ENCODE data around the gene ZBTB40.

The ZBTB40 gene

DNA sequence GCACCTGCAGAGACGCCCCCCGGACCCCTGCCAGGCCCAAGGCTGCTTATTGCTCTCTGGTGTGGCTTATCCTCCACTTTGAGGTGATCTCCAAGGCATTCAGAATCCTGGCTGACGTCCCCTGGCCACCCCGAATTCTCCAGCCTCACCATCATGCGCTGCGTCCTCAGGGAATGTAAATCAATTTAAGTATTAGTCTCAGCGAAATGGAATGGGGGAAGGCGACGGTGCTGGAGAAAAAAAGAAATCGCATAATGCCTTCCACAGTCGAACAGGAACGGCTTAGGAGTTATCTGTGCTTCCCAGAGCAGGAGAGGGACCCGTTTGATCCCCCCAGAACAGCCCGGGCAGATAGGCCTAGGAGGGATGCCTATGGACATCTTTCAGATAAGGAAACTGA, 114.5 kb downstream of the ZBTB40 start:
- no peak for DNase-seq

DNA sequence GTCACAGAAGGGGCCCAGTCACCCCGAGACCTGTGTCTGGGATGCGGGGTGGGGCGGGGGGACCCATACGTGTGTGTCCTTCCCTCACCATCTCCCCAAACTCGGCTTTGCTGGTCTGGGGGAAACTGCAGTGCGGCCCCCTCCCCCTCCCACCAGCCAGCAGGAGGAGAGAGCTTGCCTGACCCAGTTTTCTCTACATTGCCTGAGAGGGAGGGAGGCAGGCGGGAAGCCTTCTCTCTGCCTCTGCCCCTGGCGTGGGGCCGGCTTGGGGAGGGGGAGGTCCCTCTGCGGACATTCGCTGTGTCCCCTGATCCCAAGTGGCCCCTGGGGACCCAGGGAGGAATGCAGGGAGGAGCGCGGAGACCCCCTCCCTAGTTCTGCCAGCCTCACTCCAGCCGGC, 115.5 kb downstream of the ZBTB40 start:
- DNase-seq = no peak

DNA sequence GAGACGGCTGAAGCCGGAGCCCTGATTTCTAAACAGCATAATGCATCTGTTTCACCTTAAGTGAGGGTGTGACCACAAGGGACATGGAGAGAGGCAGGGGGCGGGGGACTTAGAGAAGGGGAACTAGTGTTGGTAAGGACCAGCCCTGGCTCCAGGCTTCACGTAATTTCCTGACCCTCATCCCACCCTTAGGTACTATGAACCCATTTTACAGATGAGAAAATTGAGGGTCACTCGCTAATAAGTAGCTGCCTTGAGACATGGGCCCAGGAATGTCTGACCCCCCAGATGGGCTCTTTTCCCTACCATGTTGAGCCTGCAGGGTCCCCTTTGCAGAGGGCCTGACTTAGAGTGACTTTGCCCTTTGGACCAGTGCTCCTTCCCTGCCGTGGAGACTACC, 116.3 kb downstream of the ZBTB40 start:
- no peak for DNase-seq

DNA sequence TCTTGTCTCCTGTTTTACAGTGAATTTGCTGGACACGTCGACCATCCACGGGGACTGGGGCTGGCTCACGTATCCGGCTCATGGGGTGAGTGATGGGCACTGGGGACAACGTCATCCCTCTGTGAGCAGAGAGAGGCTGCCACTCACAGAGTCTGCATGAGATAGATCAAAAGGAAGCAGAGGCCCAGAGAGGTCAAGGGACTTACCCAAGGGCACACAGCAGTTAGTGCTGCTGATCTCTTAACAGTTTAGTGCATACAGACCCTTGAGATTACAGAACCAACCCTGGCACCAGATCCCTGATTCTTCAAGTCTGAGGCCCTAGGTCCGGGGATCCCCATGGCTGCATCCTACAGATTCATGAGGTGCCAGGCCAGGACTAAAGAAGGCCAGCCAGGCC, 117.6 kb downstream of the ZBTB40 start:
- no peak for DNase-seq

DNA sequence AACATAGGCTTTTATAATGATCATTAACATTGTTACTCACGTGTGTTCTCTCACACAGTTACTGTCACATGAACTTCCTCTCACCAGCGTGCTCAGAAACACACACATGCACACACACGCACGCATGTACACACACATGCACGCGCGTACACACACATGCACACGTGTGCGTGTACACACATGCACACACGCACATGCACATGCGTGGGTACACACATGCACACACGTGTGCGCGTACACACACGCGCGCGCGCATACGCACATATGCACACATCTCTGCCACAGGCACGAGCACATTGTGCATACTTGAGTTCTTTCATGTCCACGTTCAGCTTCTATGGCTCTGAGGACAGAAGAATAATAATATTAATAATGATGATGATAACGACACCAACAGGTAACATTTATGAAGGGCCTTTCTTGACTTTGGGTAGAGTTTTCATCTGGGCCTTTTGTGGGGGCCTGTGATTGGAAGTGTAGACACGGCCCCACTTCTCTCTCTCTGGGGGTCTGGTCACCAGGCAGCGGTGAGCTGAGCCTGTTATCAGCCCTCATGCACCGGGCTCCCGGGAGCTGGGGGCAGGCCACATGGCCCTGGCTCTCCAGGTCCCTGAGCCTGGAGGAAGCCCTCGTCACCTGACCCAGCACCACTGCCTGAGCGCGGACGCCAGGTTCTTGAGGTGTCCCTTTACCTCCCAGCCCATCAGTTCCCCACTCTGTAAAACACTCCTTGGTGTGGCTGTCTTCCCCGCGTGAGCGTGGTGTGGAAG, 118.7 kb downstream of the ZBTB40 start:
- no peak for DNase-seq

DNA sequence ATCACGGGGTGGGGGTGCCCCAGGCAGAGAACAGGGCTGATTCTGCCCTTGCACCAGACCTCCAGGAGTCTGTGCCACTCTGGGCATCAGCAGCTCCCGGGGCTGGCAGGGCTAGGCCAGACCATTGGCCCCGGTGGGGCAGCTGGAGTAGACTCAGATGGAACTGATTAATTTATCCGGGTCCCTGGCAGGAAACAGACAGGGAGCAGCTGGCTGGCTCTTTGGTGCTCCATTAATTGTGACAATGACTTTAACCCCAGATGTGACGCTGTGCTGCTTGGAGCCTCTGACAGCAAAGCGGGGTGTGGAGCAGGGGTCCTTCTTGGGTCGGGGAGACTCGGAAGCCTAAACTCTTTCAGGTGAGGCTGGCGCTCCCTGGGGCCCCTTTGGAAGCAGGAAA, 121.2 kb downstream of the ZBTB40 start:
- no peak for DNase-seq

DNA sequence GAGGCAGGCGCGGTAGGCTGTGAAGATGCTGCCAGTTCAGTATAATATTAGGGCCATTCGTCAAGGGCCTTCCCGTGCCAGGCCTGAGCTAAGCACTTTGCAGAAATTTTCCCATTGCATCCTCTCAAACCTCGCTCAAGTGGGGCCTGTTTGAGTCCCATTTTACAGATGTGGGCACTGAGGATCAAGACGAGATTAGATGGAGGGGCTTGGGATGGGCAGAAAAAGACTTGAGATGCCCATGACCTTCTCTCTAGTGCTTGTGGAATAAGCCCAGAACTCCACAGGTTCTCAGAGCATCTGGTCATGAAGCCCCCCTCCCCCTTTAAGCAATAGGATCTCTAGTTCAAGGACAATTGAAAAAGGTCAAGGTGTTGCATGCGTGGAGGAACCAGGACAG, 121.6 kb downstream of the ZBTB40 start:
- no peak for DNase-seq

DNA sequence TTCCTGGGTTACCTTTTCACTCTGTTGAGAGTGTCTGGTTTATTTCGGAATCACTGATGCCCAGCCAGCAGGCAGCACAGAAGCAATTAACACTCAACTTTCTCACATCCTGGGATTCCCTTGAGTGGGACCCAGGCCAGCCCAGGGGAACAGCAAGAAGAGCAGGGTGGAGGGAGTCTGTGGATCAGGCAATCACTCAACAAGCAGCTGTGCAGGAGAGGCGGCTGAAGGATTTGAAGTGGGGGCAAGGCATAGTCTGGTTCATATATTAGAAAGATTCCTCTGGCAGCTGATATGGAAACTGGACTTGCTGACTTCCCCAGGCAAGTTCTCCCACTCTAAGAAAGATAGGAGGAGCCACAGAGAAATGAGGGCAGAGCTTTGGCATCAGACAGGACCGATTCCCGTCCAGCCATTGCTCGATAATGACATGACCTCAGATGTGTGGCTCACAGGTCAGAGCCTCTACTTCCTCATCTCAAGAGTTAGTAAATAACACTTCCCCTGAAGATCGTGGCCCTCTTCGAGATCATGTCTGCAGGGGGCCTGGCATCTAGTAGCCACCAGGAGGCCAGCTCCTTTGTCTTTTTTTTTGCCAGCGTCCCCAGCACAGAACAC, 124.0 kb downstream of the ZBTB40 start:
- peak; percentile 56 for DNase-seq

DNA sequence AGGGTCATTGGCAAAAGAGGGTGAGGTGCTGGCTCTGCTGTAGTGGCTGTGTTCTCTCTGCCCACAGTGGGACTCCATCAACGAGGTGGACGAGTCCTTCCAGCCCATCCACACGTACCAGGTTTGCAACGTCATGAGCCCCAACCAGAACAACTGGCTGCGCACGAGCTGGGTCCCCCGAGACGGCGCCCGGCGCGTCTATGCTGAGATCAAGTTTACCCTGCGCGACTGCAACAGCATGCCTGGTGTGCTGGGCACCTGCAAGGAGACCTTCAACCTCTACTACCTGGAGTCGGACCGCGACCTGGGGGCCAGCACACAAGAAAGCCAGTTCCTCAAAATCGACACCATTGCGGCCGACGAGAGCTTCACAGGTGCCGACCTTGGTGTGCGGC, 124.5 kb downstream of the ZBTB40 start:
- DNase-seq = no peak

DNA sequence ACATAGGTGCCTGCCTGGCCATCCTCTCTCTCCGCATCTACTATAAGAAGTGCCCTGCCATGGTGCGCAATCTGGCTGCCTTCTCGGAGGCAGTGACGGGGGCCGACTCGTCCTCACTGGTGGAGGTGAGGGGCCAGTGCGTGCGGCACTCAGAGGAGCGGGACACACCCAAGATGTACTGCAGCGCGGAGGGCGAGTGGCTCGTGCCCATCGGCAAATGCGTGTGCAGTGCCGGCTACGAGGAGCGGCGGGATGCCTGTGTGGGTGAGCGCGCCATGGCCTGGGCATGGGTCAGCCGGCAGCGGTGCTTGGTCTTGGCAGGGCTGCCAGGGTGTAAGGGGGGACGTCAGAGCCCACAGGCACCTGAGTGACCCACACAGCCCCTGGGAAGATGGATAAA, 125.0 kb downstream of the ZBTB40 start:
- no peak for DNase-seq

DNA sequence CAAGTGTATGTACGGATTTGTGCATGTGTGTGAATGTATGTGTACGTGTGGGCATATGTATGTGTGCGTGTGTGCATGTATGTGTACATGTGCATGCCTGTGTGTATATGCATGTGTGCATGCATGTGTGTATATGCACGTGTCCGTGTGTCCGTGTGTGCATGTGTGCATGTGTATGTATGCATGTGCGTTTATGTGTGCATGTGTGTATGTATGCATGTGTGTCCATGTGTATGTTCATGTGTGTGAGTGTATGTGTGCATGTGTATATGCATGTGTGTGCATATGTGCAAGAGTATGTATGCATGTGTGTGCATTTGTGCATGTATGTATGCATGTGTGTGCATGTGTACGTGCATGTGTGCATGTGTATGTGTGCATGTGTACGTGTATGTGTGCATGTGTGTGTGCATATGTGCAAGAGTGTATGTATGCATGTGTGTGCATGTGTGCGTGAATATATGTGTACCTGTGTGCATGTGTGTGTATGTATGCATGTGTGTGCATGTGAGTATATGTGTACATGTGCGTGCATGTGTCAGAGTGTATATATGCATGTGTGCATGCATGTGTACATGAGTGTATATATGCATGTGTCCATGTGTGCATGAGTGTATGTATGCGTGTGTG, 127.2 kb downstream of the ZBTB40 start:
- no peak for DNase-seq

DNA sequence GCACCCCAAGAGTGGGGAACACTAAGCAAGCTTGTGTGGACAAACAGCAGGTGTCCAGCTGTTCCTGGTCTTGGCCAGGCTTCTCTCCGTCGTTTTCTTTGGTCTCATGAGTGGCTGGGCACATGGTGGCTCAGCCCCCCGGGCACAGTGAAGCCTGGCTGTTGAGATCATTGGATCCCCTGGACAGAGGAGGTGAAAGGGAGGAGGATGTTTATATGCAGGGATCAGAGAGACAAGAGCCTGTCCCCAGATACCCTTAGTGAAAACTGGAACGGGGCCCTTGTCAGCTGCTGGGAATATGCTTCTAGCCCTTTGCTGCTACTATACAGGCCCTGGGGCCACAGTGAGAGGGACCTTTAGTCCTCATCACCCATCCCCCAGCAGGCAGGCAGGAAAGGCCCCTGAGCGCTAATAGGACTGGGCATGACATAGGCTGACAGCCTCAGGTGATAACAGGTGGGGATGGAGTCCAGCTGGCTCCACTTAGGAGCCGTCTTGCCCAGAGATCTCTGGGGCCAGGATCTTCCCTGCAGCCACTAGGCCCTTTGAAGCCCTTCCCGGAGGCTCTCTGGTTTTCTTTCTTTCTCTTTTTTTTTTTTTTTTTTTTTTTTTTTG, 128.0 kb downstream of the ZBTB40 start:
- no peak for DNase-seq
